NOMO-1 treated with dmso at 0.1 percent for 144 hours (cell line): ENCODE measurements around the gene ALDH7A1.
"Not testable (repeated sequence)": the region's sequence is repeated elsewhere in the genome, so short reads cannot be mapped to it uniquely, and the experiment has no call there.

Experiments
- DNase-seq: peaks from one replicate; lab custom pipeline; 2025; ENCODE audit not compliant: unreplicated experiment; lab: John Stamatoyannopoulos, UW

The ALDH7A1 gene

GRCh38 chr5:126595486-126596083 lies 566 bp upstream of the ALDH7A1 start:
- DNase-seq: no peak

GRCh38 chr5:126591549-126591948 lies 3.5 kb downstream of the ALDH7A1 start:
- DNase-seq: no peak

- DNase-seq: no peak
These were observed 5.3 kb downstream of the ALDH7A1 start for GRCh38 chr5:126589536-126590297.

- DNase-seq: no peak
These were observed 7.2 kb downstream of the ALDH7A1 start for GRCh38 chr5:126587551-126588390.

- DNase-seq: no peak
These were observed 11.3 kb downstream of the ALDH7A1 start for GRCh38 chr5:126583761-126584160.

GRCh38 chr5:126579716-126580115 lies 15.3 kb downstream of the ALDH7A1 start:
- DNase-seq: no peak

- DNase-seq: no peak
These were observed 17.6 kb downstream of the ALDH7A1 start for GRCh38 chr5:126577415-126577814.

- no peak for DNase-seq
These were observed 18.0 kb downstream of the ALDH7A1 start for GRCh38 chr5:126576974-126577373.

- no peak for DNase-seq
These were observed 19.4 kb downstream of the ALDH7A1 start for GRCh38 chr5:126575644-126576043.

- no peak for DNase-seq
These were observed 26.7 kb downstream of the ALDH7A1 start for GRCh38 chr5:126568206-126568755.

- DNase-seq: no peak
These were observed 32.2 kb downstream of the ALDH7A1 start for GRCh38 chr5:126562823-126563222.

GRCh38 chr5:126561908-126562307 lies 33.1 kb downstream of the ALDH7A1 start:
- DNase-seq: no peak

- DNase-seq: not testable (repeated sequence)
These were observed 39.9 kb downstream of the ALDH7A1 start for GRCh38 chr5:126555101-126555500.

- no peak for DNase-seq
These were observed 42.4 kb downstream of the ALDH7A1 start for GRCh38 chr5:126552614-126553013.

- DNase-seq: peak; percentile 7
These were observed 50.8 kb downstream of the ALDH7A1 start for GRCh38 chr5:126544087-126544740.

GRCh38 chr5:126543660-126544059 lies 51.4 kb downstream of the ALDH7A1 start:
- DNase-seq: no peak

GRCh38 chr5:126543009-126543408 lies 52.0 kb downstream of the ALDH7A1 start:
- DNase-seq: no peak

GRCh38 chr5:126542441-126542840 lies 52.6 kb downstream of the ALDH7A1 start:
- DNase-seq: peak; percentile 20

- no peak for DNase-seq
These were observed 54.4 kb downstream of the ALDH7A1 start for GRCh38 chr5:126540631-126541030.

- DNase-seq: no peak
These were observed 56.4 kb downstream of the ALDH7A1 start for GRCh38 chr5:126538579-126538978.

- no peak for DNase-seq
These were observed 58.1 kb downstream of the ALDH7A1 start for GRCh38 chr5:126536874-126537273.
